Lower leg skin (tissue), 4 donors: Measurements from ENCODE around the gene GRIFIN. TPM values are rescaled to one million over a fixed set of nuclear protein-coding genes. Genes with fewer than 3 reads are reported as not detected.

Experiments used
- DNase-seq, 2 donors: peaks; one replicate each; pipeline ENCODE4 v3.0.0-alpha.2; 2019; ENCODE audit warnings: low spot score in 2 of 2
- H3K4me3 ChIP-seq: fragments of 200-600 bp; sonication (generic); 2 replicates; pipeline ENCODE4 v1.5.1; 2017; ENCODE audit warnings: mild to moderate bottlenecking, low read depth; ENCODE audit not compliant: poor library complexity, severe bottlenecking
- POLR2A ChIP-seq, 2 donors: fragments of 450-650 bp; IDR thresholded peaks; one replicate each; pipeline ENCODE4 v1.6.1; 2016 to 2017; ENCODE audit warnings: antibody characterized with exemption in 2 of 2, mild to moderate bottlenecking in 1 of 2, moderate library complexity in 1 of 2
- WGBS, 2 donors: methylation state at CpG; one replicate each; pipeline ENCODE4 v1.1.5; 2018; 5-methylcytosine and 5-hydroxymethylcytosine counted together
- intact Hi-C: fragments of 100-400 bp; cut with DNase I; formaldehyde crosslinking; loops from one replicate; pipeline ENCODE4 v1.15.0; 2023; ENCODE audit warnings: low total_unique reads
- total RNA-seq, 4 donors: library from RNA; depleted of rRNA; stranded (reverse); fragments of >200 nt; gene quantifications; one replicate each; pipeline ENCODE4 v1.1.0, GENCODE V29; 2016
- TF ChIP-seq, protein P1 (sequence below), 3 donors: fragments of 450-650 bp; IDR thresholded peaks; one replicate each; pipeline ENCODE4 v1.5.1; 2016; ENCODE audit warnings: antibody characterized with exemption in 3 of 3, mild to moderate bottlenecking in 3 of 3, moderate library complexity in 2 of 3

Gene GRIFIN
- total RNA-seq, 4 donors from 2014 or later, result not detected

DNA sequence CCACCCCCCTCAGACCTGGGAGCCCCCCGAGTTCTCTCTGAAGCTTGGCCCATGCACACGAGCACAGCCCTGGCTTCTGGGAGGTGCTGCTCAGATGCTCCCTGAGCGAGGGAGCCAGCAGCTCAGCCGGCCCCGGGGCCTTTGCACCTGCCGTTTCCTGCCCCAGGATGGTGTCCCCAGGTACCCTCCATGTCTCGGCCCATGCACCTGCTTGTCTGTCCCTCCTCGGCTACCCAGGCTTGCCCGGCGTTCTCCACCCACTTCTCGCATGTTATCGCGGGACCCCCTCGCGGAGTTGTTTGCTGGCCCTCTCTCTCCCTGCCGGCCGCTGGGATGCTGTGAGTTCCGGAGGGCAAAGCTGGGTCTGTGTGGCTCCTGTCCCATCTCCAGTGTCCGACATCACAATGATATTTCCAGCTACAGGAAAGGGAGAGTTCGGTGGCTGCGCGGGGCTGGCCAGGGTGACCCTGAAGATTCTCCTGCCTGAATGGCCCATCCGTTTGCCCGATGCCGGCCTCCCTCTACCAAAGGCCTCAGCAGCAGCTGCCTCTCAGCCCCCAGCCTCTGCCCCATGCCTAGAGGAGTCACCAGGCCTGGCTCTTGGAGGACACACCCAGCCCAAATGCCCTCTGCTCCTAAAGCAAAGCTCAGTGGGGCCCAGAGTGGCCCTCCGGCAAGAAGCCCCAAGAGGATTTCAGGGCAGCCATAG, 31.2 kb upstream of the GRIFIN start:
- no peak overlapping the region for H3K4me3 ChIP-seq
- intact Hi-C loops, result no loop called here
- no peak for DNase-seq
- TF ChIP-seq POLR2A (IDR thresholded peaks at IDR 0.05), result no peak
- TF ChIP-seq, protein P1, sequence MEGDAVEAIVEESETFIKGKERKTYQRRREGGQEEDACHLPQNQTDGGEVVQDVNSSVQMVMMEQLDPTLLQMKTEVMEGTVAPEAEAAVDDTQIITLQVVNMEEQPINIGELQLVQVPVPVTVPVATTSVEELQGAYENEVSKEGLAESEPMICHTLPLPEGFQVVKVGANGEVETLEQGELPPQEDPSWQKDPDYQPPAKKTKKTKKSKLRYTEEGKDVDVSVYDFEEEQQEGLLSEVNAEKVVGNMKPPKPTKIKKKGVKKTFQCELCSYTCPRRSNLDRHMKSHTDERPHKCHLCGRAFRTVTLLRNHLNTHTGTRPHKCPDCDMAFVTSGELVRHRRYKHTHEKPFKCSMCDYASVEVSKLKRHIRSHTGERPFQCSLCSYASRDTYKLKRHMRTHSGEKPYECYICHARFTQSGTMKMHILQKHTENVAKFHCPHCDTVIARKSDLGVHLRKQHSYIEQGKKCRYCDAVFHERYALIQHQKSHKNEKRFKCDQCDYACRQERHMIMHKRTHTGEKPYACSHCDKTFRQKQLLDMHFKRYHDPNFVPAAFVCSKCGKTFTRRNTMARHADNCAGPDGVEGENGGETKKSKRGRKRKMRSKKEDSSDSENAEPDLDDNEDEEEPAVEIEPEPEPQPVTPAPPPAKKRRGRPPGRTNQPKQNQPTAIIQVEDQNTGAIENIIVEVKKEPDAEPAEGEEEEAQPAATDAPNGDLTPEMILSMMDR (IDR thresholded peaks at IDR 0.05), result no peak
- 87 to 92% methylated on average over 24 to 26 of the region's 26 CpGs for WGBS, 2 donors

DNA sequence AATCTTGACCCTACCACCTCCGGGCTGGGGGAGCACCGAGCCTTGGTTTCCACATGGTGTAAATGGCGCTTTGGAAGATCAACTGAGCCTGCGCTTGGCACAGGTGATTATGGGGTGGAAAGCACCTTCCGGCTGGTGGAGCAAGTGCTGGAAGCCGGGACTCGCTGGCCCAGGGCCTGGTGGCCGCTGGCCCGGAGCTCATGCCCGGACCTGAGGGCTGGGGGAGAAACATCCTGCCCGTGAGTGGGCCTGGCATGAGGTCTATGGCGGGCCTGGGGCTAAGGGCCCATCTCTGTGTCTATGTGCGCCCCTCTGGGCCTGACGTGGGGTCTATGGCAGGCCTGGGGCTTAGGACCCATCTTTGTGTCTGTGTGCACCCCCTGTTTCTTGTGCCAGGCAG, 29.2 kb upstream of the GRIFIN start:
- intact Hi-C loops, result no loop called here

DNA sequence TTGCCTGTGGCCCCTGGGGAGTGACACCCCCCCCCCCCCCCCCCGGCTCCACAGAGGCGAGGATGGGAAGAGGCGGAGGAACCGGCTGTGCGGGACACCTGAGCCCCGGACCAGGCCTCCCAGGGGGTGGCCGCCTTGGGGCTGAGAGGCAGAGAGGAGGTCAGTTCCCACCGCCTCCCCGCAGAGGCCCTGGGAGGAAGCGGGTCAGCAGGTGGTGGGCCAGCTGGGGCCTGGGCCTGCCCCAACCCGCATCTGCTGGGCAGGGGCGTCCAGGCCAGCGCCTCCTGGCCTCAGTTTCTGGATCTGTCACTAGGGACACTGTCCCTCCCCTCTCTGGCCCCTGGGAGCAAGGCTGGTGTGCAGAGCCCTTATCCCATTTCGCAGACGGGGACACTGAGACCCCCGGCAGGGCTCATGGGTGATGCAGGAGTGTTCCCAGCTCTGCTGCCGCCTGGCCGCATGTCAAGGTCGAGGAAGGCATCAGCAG, 28.7 kb upstream of the GRIFIN start:
- H3K4me3 ChIP-seq, result no peak overlapping the region
- DNase-seq, result no peak
- TF ChIP-seq, protein P1 (IDR thresholded peaks at IDR 0.05), result no peak
- TF ChIP-seq POLR2A (IDR thresholded peaks at IDR 0.05), result no peak
- 60 to 76% methylated on average over 14 to 19 of the region's 19 CpGs for WGBS, 2 donors
- intact Hi-C loops, result no loop called here

More for the DNA sequence above, 29.2 kb upstream of the GRIFIN start:
- 64 to 68% methylated on average over 4 to 7 of the region's 14 CpGs for WGBS, 2 donors
- DNase-seq, result no peak
- TF ChIP-seq POLR2A (IDR thresholded peaks at IDR 0.05), result no peak
- TF ChIP-seq, protein P1 (IDR thresholded peaks at IDR 0.05), result no peak
- H3K4me3 ChIP-seq, result no peak overlapping the region

DNA sequence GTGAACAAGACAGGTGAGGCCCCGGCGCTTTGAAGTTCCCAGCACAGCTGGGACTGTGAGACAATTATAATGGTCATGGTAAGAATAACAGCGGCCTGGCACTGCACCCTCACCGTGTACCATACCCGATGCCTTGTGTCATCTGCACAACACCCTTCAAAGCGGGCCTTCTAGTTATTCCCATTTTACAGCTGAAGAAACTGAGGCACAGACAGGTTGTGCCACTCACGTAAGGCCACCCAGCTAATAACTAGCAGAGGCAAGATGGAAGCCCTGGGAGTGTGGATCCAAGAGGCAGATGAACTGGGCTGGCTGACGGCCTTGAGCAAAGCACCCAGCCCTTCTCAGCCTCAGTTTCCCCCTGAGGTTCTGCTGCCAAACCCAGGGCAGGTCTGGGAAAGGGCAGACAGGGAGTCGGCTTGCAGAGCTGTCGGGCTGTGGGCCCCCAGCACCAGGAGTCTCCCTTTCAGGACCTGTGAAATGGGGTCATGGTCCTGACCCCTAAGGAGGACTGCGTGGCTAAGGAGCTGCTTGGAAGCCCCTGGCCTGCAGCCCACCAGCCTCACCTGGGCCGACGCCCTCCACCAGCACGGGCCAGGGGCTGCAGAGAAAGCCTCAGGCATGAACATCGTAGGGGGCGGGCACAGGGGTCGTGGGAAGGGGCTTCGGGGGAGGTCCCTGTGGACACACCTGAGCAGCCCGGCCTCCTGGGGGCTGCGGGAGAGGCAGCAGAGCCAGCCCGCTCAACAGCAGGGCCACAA, 28.1 kb upstream of the GRIFIN start:
- intact Hi-C loops, result no loop called here
- TF ChIP-seq, protein P1 (IDR thresholded peaks at IDR 0.05), result no peak
- no peak for TF ChIP-seq POLR2A (IDR thresholded peaks at IDR 0.05)
- DNase-seq, result no peak
- no peak overlapping the region for H3K4me3 ChIP-seq
- 67 to 68% methylated on average over 17 to 18 of the region's 21 CpGs for WGBS, 2 donors

DNA sequence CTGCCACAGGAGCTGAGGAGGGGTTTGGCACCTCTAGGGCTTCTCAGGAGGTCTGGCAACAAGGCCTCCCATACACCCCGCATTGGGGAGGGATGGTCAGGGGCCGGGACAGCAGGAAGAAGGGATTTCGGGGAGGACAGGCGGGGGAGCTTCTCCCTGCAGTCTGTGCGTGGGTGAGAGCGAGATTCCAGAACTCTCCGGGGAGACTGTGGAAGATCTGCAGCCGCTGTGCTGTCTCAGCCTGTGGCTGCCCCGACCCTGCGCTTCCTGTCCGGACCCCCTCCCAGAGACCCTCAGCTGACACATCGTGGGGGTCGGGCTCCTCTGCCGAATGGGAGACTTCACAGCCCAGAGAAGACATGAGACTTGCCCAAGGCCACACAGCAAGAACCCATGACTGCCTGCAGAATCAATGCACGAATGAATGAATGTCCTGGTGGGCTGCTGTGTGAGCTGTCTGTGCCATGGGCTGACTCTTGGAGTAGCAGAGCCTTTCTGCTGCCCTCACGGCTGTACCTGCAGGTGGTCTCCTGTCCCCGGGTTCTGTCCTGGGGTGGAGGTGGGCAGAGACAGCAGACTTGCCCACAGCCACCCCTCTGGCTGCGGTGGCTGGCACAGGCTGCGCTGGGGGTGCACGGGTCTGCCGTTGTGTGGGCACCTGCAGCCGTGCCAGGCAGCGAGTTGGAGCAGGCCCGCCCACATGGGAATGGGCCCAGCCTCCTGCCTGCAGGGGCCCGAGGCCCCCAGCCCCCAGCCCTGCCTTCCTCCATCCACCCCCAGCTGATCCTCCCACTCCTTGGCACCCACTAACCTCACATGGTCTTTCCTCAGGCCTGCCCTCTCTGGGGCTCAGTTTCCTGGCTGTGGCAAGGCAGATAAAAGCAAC, 27.1 kb upstream of the GRIFIN start:
- TF ChIP-seq POLR2A (IDR thresholded peaks at IDR 0.05), result no peak
- TF ChIP-seq, protein P1 (IDR thresholded peaks at IDR 0.05), result no peak
- 54 to 57% methylated on average over 19 to 20 of the region's 25 CpGs for WGBS, 2 donors
- no peak for DNase-seq
- intact Hi-C loops, result no loop called here
- H3K4me3 ChIP-seq, result no peak overlapping the region
